HepG2 (cell line): ENCODE measurements around the gene SNAP25. TPM values are rescaled to one million over a fixed set of nuclear protein-coding genes. Genes with fewer than 3 reads are reported as not detected.

Experiments
- ATF4 ChIP-seq, 2 experiments: fragments of 450-650 bp in 1 of 2; sonication (generic) in 1 of 2; formaldehyde crosslinking; IDR thresholded peaks; 2 replicates each; pipeline versions ENCODE4 v1.5.0 to v1.8.0; 2020 to 2022; ENCODE audit warnings: mild to moderate bottlenecking in 1 of 2, missing genetic modification reagents in 1 of 2
- CEBPB ChIP-seq: IDR thresholded peaks from 2 replicates; pipeline ENCODE4 v1.6.1; 2011; ENCODE audit warnings: low read depth, low read length, improper control_type of control experiment, borderline replicate concordance
- DNMT3B ChIP-seq: conservative IDR thresholded peaks from 2 replicates; pipeline ENCODE4 v1.6.1; 2016; ENCODE audit warnings: missing biosample characterization, control low read depth
- FOSL2 ChIP-seq: sonication (generic); formaldehyde crosslinking; IDR thresholded peaks from 2 replicates; pipeline ENCODE4 v1.4.0; 2020; ENCODE audit warnings: missing genetic modification reagents
- FOXP1 ChIP-seq, 2 experiments: fragments of 450-650 bp in 1 of 2; IDR thresholded peaks; 2 replicates each; pipeline ENCODE4 v1.6.1; 2017 to 2018; ENCODE audit warnings: antibody characterized with exemption in 1 of 2
- GABPA ChIP-seq, 2 experiments: IDR thresholded peaks; 2 replicates each; pipeline ENCODE4 v1.6.1; 2011 to 2016; ENCODE audit warnings: low read depth in 2 of 2, low read length in 1 of 2, missing biosample characterization in 1 of 2, missing genetic modification characterization in 1 of 2
- IRF9 ChIP-seq: sonication (generic); formaldehyde crosslinking; IDR thresholded peaks from 2 replicates; pipeline ENCODE4 v1.8.0; 2022; ENCODE audit warnings: missing genetic modification reagents, mild to moderate bottlenecking, borderline replicate concordance
- NFKBIZ ChIP-seq: IDR thresholded peaks from 2 replicates; pipeline ENCODE4 v1.6.1; 2018; ENCODE audit warnings: missing genetic modification reagents, missing compliant biosample characterization
- PCBP1 ChIP-seq: fragments of 200-400 bp; formaldehyde crosslinking; IDR thresholded peaks from 2 replicates; pipeline ENCODE4 v1.6.1; 2017; ENCODE audit warnings: mild to moderate bottlenecking, low read depth, low read length, borderline replicate concordance
- PCBP2 ChIP-seq: fragments of 200-400 bp; formaldehyde crosslinking; optimal IDR thresholded peaks from 2 replicates; pipeline ENCODE3; 2018; ENCODE audit warnings: low read length, low read depth; ENCODE audit not compliant: poor library complexity, severe bottlenecking
- RARA ChIP-seq: IDR thresholded peaks from 2 replicates; pipeline ENCODE4 v1.6.1; 2016; ENCODE audit warnings: missing genetic modification reagents, missing compliant biosample characterization
- SKI ChIP-seq: fragments of 450-650 bp; IDR thresholded peaks from one replicate; pipeline ENCODE4 v1.6.1; 2018; ENCODE audit warnings: mild to moderate bottlenecking; ENCODE audit not compliant: partially characterized antibody
- SMAD3 ChIP-seq: sonication (generic); formaldehyde crosslinking; IDR thresholded peaks from 2 replicates; pipeline ENCODE4 v1.4.0; 2020; ENCODE audit warnings: missing genetic modification reagents
- SOX5 ChIP-seq: IDR thresholded peaks from 2 replicates; pipeline ENCODE4 v1.6.1; 2016; ENCODE audit warnings: borderline replicate concordance
- SOX6 ChIP-seq, 2 experiments: fragments of 450-650 bp in 1 of 2; sonication (generic) in 1 of 2; formaldehyde crosslinking in 1 of 2; IDR thresholded peaks; 2 replicates each; pipeline versions ENCODE4 v1.4.0 to v1.6.1; 2017 to 2020; ENCODE audit warnings: antibody characterized with exemption in 1 of 2, mild to moderate bottlenecking in 1 of 2, missing genetic modification reagents in 1 of 2
- TGIF2 ChIP-seq: IDR thresholded peaks from 2 replicates; pipeline ENCODE4 v1.6.1; 2016; ENCODE audit warnings: control low read depth, missing compliant biosample characterization
- THAP11 ChIP-seq: IDR thresholded peaks from 2 replicates; pipeline ENCODE4 v1.6.1; 2016; ENCODE audit warnings: missing biosample characterization, missing genetic modification reagents
- ZNF510 ChIP-seq: sonication (generic); formaldehyde crosslinking; IDR thresholded peaks from 2 replicates; pipeline ENCODE4 v1.4.0; 2020; ENCODE audit warnings: low read depth, mild to moderate bottlenecking, missing genetic modification reagents
- ZNF549 ChIP-seq: sonication (generic); formaldehyde crosslinking; IDR thresholded peaks from 2 replicates; pipeline ENCODE4 v1.5.0; 2020; ENCODE audit warnings: missing genetic modification reagents
- ZNF644 ChIP-seq: IDR thresholded peaks from 2 replicates; pipeline ENCODE4 v1.6.1; 2016; ENCODE audit warnings: low read depth
- ZNF776 ChIP-seq: sonication (generic); formaldehyde crosslinking; IDR thresholded peaks from 2 replicates; pipeline ENCODE4 v1.4.0; 2020; ENCODE audit warnings: mild to moderate bottlenecking, missing genetic modification reagents
- polyA plus RNA-seq, 8 experiments: library from polyadenylated mRNA; depleted of rRNA in 3 of 8; stranded (reverse) in 7 of 8; unstranded in 1 of 8; fragments of >200 nt; fragmentation: Illumina TruSeq in 4 of 8; extraction: Trizol in 4 of 8; gene quantifications; 2 replicates each; pipeline versions ENCODE4 v1.2.1 to v1.2.3, GENCODE V29; 2011 to 2016; ENCODE audit warnings: low read depth in 4 of 8, missing spikeins in 1 of 8, mixed read lengths in 1 of 8; ENCODE audit not compliant: insufficient read depth in 1 of 8
- total RNA-seq, 5 experiments: library from RNA; depleted of rRNA; stranded (reverse); fragments of >200 nt; fragmentation: Illumina TruSeq; extraction: Trizol; gene quantifications; 2 replicates each; pipeline ENCODE4 v1.2.3, GENCODE V29; 2016; ENCODE audit warnings: low read depth in 1 of 5
- TF ChIP-seq, protein P1 (sequence below): sonication (generic); formaldehyde crosslinking; IDR thresholded peaks from 2 replicates; pipeline ENCODE4 v1.4.0; 2020; ENCODE audit warnings: missing genetic modification reagents, borderline replicate concordance
- TF ChIP-seq, protein P2 (sequence below), 2 experiments: sonication (generic) in 1 of 2; formaldehyde crosslinking in 1 of 2; IDR thresholded peaks; 2 replicates each; pipeline versions ENCODE4 v1.5.1 to v1.6.1; 2011 to 2020; ENCODE audit warnings: borderline replicate concordance in 1 of 2, low read depth in 1 of 2, low read length in 1 of 2, mild to moderate bottlenecking in 1 of 2, missing genetic modification reagents in 1 of 2, moderate library complexity in 1 of 2

The SNAP25 gene
- total and polyA plus RNA-seq, 2 of the 13 experiments (the other 11 are each of a cell fraction or from before 2014, with no cell fraction given) = not detected

DNA sequence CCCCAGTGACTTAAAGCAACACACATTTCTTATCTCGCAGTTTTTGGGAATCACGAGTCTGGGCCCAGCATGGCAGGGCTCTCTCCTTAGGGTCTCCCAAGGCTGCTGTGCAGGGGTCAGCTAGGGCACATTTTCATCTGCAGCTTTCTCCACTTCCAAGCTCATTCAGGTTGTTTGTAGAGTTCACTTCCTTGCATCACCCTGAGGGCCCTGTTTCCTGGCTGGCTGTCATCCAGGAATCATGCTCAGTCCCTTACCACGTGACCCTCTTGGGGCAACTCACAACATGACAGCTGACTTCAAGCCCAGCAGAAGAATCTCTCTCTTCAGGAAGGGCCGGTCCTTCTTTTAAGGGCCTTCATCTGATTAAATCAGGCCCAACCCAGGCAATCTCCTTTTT is 21.3 kb downstream of the SNAP25 start (continued):
- no peak for TF ChIP-seq TGIF2 (CRISPR knock-in tag)
- no peak for TF ChIP-seq SKI
- TF ChIP-seq ZNF549 (CRISPR knock-in tag) = no peak
- no peak for TF ChIP-seq ZNF776 (CRISPR knock-in tag)
- TF ChIP-seq PCBP1 = no peak
- peak in 1 of 2 experiments; percentile 94; a peak in 2 of 4 replicates for TF ChIP-seq ATF4 (CRISPR knock-in tag; IDR thresholded peaks at IDR 0.05)
- TF ChIP-seq ZNF644 (CRISPR knock-in tag) = peak; percentile 50; the same call in 1 of the 2 replicates
- 0 out of 2 replicates have a peak, but pooled peaks have one; percentile 16 for TF ChIP-seq SOX5 (CRISPR knock-in tag)
- peak; percentile 86; the same call in 1 of the 2 replicates for TF ChIP-seq CEBPB
- peak; percentile 32; the same call in 1 of the 2 replicates for TF ChIP-seq FOSL2 (CRISPR knock-in tag)
- TF ChIP-seq NFKBIZ (CRISPR knock-in tag) = peak; percentile 37; the same call in 1 of the 2 replicates
- 0 out of 2 replicates have a peak, but pooled peaks have one; percentile 22 for TF ChIP-seq IRF9 (CRISPR knock-in tag)
- no peak for TF ChIP-seq FOXP1 (IDR thresholded peaks at IDR 0.05)
- TF ChIP-seq FOXP1 (CRISPR knock-in tag; IDR thresholded peaks at IDR 0.05) = peak; percentile 26; the same call in 1 of the 2 replicates
- TF ChIP-seq SOX6 (IDR thresholded peaks at IDR 0.05) = no peak
- 0 out of 2 replicates have a peak, but pooled peaks have one; percentile 34 for TF ChIP-seq SOX6 (CRISPR knock-in tag; IDR thresholded peaks at IDR 0.05)
- TF ChIP-seq, protein P1, sequence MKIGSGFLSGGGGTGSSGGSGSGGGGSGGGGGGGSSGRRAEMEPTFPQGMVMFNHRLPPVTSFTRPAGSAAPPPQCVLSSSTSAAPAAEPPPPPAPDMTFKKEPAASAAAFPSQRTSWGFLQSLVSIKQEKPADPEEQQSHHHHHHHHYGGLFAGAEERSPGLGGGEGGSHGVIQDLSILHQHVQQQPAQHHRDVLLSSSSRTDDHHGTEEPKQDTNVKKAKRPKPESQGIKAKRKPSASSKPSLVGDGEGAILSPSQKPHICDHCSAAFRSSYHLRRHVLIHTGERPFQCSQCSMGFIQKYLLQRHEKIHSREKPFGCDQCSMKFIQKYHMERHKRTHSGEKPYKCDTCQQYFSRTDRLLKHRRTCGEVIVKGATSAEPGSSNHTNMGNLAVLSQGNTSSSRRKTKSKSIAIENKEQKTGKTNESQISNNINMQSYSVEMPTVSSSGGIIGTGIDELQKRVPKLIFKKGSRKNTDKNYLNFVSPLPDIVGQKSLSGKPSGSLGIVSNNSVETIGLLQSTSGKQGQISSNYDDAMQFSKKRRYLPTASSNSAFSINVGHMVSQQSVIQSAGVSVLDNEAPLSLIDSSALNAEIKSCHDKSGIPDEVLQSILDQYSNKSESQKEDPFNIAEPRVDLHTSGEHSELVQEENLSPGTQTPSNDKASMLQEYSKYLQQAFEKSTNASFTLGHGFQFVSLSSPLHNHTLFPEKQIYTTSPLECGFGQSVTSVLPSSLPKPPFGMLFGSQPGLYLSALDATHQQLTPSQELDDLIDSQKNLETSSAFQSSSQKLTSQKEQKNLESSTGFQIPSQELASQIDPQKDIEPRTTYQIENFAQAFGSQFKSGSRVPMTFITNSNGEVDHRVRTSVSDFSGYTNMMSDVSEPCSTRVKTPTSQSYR (CRISPR knock-in tag) = peak; percentile 8; the same call in 1 of the 2 replicates
- peak; percentile 70; the same call in 1 of the 2 replicates for TF ChIP-seq DNMT3B (CRISPR knock-in tag)
- TF ChIP-seq, protein P2, sequence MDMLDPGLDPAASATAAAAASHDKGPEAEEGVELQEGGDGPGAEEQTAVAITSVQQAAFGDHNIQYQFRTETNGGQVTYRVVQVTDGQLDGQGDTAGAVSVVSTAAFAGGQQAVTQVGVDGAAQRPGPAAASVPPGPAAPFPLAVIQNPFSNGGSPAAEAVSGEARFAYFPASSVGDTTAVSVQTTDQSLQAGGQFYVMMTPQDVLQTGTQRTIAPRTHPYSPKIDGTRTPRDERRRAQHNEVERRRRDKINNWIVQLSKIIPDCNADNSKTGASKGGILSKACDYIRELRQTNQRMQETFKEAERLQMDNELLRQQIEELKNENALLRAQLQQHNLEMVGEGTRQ (IDR thresholded peaks at IDR 0.05; ENCODE audit: low read depth, low read length) = peak; percentile 94
- TF ChIP-seq, protein P2 (CRISPR knock-in tag; IDR thresholded peaks at IDR 0.05; ENCODE audit: borderline replicate concordance) = peak; percentile 88; the same call in 1 of the 2 replicates
- peak; percentile 47; the same call in 1 of the 2 replicates for TF ChIP-seq SMAD3 (CRISPR knock-in tag)
- peak; percentile 69 for TF ChIP-seq RARA
- TF ChIP-seq ZNF510 = no peak
- no peak for TF ChIP-seq GABPA (IDR thresholded peaks at IDR 0.05; ENCODE audit: low read depth, low read length)
- TF ChIP-seq GABPA (CRISPR knock-in tag; IDR thresholded peaks at IDR 0.05; ENCODE audit: low read depth) = peak; percentile 29; the same call in 1 of the 2 replicates
- TF ChIP-seq PCBP2 = no peak
- TF ChIP-seq THAP11 (CRISPR knock-in tag) = peak; percentile 41; the same call in 1 of the 2 replicates
